GM19452 (cell line): Measurements from ENCODE around the gene CACNA1C.

Experiments
- ATAC-seq: cut with Tn5 transposase; IDR thresholded peaks from one replicate; pipeline ENCODE4 v1.9.1; 2021; ENCODE audit not compliant: unreplicated experiment

CACNA1C gene

DNA sequence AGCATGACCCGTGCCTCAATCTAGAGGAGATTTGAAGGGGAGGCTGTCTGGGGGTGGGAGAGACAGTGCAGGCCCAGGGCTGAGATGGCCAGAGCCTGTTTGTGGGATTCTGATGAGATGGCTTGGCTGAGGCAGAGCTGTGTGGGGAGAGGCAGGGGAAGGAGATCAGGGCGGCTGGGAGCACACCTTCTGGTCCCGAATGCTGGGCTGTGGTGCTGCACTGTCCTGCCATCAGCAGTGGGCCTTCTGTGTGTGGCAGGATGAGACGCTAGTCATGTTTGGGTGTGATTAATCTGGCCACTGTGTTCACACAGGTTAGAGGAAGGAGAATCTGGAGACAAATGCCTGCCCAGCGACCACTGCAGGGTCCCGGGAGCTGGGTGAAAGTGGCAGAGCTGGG, 300.9 kb downstream of the CACNA1C start:
- no peak for ATAC-seq

DNA sequence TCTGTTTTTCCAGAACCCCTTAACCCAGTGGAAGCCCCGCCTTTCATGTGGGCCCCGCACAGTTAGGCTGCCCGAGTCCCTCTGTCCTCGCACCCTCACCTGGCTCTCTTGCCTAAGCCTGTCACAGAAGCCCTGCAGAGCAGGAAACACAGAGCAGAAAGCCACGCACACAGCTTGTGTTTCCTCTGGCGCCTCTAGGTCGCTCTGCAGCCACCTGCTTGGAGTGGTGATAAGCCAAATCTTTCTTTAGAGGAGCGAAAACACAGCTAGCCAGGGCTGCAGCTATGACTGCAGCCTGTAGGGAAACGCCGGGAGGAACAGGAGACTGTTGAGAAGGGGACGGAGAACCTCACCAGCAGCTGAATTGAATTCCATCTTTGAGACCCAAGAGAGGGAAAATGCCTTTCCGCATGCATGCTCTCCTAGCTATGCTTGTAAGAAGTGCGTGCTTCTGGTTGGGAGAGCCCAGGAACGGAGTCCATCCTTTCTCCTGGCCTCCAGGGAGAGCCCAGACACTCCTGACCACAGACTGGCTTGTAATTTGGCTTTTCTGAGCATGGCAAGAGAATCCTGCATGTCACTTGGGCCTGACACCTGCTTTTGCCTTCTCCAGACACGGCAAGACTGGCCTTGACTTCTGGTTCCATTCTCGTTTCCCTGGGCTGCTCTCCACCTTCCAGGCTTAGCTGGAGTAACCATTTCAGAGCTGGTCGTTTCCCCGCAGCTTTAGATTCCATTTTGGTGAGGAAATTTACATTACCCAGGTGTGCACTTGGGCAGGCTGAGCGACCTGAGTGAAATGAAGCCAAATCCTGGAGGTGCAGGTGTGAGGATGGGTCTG, 301.6 kb downstream of the CACNA1C start:
- no peak for ATAC-seq

DNA sequence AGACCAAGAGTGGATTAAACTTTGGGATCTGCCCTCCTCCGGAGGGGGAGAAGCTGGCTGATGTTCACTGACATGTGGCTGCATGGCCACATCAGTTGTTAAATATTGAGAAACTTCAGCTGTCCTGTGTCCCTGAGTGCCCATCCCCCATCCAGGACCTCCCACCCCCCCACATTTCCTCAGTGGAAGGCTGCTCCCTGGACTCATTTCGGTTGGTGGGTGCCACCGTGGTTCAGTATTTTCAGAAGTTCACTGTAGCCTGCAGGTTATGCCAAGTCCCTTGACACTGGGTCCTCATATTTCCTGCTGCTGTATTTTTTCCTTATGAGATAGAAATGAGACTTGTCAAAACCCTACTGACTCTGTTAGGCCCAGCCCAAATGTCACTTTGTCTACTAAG, 302.4 kb downstream of the CACNA1C start:
- no peak for ATAC-seq

DNA sequence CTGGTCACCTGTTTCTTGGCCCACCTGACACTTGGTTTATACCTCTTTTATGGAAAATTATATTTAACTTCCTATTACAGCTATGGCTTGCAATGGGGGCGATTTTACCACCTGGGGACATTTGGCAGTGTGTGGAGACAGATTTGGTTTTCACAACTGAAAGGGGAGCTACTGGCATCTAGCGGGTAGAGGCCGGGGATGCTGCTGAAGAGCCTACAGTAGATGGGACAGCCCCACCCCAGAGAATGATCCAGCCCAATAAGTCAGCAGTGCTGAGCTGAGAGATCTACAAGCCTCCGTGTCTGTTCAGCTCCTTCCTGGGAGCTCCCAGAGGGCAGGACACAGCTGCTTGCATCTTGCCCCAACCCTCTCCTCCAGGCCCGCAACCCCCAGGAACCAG, 302.8 kb downstream of the CACNA1C start:
- ATAC-seq = no peak

DNA sequence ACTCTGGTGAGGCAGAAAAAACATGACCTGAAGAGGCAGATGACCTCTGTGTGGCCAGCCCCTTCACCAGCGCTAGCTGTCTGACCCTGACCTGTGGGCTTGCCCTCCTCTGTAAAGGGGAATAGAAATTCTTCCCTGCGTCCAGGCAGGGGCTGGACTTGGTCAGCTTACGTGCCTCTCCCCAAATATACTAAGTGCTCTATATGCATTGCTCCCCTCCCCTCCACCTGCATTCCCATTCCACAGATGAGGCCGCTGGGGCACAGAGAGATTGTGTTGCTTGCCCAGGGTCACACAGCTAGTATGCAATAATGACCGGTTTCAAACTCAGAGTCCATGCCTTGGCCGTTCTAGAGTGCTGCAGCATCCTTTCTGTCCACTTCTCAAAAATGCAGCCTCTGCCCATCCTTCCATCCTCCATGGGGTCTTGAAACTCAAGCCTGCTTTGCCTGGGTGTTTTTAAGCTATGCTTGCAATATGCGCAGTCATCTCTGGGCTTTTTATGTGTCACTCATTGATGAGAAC, 303.9 kb downstream of the CACNA1C start:
- ATAC-seq = no peak

DNA sequence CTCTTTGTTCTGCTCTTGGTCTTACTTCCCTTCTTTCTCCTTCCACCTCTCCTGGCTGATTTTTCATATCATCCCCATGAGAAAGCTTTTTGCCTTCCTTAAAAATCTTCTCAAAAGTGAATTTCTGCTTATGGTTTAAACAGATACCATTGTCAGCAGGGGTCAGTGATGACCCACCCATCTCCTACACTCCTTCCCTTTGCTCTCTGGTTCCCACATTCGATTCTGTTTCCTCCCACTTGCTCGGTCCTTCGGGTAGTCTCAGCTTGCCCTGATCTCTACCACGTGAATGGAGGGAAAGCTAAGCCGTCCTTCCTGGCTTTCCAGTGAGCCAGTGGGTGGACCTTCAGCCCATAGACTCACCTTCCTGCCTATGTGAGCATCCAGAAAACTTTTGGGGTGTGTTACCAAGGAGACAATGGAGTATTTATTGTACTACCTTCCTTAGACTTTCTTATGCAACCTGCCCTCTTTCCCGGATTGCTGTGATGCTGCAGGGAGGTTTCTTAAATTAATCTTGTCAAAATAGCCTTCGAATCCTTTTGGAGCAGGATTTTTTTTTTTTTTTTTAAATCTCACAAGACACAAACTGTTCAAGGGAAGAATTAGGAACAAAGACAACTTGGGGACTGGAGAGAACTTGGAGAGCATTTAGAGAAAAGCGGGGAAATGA, 306.3 kb downstream of the CACNA1C start:
- ATAC-seq = no peak

DNA sequence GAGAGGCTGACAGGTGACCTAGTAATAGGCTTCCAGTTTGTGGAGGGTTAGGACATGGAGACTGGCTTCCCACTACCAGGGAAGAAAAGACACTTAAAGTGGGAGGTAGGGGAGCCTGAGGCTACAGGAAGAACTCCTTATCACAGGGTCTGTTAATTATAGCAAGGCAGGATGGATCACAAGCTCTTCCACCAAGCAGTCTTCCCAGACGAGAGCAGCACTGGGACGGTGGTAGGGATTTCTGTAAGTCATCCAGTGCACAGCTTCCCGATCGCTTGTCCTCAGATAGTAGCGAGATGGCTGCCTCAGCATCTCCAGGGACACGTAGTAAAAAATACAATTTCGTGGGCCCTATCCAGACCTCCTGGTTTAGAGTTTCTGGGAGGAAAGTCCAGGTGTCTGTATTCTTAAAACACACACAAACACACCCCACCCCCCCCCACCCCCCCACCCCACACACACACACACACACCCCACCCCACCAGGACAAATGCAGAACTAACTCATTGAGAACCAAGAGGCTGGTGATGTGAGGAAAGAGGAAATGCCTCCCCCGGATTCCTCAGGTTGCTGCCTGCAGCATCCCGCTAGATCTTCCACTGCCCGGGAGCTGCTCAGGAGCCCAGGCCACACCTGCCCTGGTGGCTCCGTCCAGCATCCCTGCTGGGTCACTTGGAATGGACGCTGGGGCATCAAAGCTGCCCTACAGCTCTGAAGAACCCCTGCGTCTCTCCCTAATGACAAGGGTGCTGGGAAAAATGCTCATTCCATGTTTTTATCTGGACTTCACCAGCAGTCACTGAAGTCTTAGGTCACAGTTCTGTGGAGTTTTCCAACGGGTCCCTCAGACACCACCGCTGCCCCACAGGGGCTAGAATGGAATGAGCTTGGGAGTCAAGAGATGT, 307.2 kb downstream of the CACNA1C start:
- ATAC-seq = no peak

DNA sequence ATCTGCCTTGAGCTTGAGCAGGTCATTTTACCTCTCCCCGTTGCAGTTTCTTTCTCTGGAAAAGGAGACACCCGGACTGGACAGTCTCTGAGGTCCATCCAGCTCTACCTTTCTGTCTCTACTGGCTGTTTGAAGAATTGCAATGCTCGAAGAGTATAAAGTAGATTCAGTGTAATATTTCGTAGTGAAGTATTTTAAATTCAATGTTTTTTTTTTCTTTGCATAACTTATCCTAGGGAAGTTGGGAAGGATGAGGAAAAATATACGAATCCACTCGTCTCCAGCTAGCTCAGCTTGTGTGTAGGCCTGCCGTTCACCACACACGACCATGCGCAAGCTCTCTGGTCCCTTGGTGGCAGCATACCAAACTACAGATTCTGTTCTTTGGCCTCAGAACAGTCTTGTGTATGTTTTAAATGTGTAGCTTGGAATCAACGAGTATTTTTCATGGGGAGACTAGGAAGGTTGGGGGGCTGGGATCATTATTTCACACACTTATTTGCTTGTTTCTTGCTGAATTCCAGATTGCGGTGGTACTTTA, 307.9 kb downstream of the CACNA1C start:
- no peak for ATAC-seq

DNA sequence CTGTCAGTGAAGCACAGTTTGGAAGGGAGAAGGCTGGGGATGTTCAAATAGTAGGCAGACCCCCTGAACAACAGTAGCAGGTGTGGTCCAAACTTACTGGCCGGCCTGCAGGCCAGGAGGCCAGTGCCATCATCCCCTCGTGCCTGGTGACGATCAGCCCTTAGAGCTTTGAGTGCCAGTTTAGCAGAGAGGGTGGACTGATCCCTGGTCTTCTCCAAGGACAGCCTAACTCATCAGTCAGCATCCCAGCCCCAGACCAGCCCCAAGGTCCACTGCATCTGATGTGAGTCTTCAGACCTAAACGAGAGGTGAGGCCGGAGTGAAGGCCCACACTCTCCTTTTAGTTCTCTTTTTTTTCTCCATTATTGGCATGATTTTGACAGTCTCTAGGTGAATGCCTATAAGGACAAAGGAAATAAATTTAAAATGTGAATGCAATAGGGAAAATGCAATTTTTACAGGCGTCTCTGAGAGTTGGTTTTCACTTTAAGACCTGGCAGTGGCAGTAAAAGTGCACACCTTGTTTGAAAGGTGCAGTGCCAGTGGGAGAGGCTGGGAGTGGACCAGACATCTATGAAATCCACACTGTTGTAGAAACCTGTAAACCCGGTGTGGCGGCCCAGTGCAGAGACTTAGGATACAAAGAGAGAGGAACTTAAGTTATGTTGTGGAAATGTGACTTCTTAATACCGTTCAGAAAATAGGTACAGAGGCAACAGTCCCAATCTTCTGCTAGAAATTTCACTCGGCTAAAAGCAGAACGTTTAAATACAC, 311.2 kb downstream of the CACNA1C start:
- ATAC-seq = no peak

DNA sequence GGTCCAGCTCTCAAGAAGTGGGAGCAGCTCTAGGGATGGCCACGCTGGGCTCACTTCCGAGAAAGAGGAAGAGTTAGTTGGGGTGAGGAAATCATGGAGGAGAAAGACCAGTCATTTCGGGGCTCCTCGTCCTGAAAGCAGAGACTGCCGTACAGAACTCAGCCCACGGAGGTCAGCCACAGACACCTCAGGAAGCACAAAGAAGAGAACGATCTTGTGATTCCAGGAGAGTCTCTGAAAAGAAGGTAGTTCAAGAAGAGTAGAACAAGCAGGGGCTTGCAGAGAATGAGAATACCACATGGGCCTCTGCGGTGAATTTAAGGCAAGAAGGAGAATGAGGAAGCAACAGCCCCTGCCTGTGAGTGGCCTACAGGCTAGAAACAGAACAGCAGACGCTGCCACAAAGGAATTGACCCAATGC, 311.9 kb downstream of the CACNA1C start:
- no peak for ATAC-seq

DNA sequence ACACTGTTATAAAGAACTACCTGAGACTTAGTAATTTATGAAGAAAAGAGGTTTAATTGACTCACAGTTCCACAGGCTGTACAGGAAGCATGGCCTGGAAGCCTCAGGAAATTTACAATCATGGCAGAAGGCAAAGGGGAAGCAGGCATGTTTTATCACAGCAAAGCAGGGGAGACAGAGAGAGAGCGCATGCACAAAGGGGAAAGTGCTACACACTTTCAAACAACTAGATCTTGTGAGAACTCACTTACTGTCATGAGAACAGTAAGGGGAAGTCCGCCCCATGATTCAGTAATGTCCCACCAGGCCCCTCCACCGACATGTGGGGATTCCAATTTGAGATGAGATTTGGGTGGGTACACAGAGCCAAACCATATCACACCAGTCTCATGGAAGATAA, 313.9 kb downstream of the CACNA1C start:
- no peak for ATAC-seq

DNA sequence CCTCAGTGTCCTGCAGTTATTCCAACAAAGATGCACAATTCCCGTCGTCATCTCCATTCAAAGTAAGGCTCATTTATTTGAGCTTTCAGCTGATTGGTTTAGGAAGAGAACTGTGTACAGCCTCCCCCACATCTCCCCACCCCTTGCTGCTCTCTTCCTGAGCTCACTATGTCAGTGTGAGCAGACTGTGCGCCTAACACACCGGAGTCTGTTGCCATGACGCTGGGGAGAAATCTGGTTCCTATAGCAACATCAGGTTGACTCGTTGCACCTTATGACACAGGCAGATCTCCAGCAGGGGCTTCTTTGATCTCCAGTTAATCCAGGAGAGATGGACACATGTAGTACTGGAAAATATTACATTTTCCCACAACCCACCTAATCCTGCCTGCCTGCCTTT, 319.4 kb downstream of the CACNA1C start:
- ATAC-seq = no peak

DNA sequence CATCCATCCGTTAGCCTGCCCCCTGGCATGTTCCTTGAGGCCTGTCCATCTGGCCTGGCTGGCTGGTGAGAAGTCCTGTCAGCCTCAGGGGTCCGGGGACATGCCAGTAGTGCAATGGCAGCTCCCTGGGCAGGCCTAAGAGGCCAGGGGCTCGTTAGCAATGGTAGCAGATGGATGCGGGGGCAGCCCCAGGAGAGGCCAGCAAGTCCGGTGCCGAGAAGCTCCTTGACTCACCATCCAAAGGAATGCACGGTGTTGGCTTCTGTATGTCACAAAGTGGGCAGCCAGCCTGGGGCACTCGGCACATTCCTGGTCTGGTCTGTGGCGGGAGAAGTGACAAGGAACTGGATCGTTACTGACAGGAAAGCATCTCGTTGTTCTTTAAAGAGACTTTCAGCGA, 319.9 kb downstream of the CACNA1C start:
- no peak for ATAC-seq

DNA sequence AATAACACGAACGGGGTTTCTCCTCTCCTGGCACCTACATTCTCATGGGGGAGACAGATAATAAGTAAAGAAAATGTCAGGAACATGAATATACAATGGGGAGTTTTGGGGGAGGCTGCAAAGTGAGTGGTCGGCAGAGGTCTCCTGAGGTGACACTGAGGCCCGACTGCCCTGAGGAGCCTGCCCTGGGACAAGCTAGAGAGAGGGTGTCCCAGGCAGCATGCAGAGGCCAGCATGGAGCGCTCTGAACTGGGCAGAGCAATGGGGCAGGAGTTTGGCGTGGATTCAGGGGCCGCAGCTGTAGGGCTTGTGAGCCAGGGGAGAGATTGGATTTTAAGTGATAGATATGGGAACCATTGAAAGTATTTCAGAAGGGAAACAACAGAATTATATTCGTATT, 320.5 kb downstream of the CACNA1C start:
- ATAC-seq = no peak

DNA sequence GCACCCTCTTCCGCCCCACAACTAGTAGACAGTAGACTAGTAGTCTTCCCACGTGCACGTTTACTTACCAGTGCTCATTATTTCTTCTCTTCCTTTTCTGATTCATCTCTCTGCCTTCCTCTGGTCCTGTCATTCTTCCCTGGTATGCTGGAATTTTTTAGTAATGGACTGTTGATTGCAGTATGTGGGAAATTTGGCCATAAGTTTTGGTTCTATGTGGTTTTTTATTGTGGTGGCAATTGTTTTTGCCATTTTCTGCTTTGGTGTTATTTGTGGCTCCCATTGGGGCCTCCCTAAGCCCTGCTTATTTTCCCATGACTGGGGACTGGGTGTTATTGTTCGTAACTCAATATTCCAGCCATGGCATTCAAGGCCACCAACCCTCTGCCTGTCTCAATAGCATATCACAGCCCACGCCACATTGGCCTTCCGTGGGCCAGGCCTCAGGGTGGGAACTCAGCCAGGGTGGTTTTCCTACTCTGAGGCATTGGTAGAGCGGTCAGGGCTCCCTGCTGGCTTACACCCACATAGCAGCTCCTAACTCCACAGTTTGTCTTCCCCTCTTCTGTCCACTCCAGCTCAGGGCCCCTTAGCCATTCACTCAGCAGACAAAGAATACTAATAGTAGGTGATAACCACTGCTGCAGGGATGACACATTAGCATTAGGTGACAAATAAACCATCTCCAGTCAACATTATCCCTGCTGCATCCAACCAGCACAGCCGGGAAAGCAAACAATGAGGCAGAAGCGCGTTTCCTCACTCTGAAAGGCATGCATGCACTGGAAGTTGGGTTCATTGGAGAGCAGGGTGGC, 321.5 kb downstream of the CACNA1C start:
- ATAC-seq = no peak

DNA sequence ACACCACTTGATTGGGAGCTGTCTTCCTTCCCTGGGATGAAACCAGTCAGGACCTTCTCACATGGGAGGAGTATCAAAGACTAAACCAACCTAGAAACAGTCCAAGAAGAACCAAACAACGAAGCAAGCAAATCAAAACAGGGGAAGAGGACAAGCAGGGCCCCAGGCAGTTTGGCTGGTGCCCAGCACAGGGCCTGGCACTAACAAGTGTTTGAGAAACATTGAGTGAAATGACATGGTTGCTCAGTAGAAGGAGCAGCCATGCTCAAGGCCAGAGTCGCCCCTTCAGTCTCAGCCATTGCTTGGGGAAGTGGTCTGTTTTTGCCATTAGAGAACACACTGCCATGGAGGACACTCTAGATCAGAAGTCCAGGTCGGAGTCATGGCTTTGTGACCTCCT, 323.1 kb downstream of the CACNA1C start:
- no peak for ATAC-seq

DNA sequence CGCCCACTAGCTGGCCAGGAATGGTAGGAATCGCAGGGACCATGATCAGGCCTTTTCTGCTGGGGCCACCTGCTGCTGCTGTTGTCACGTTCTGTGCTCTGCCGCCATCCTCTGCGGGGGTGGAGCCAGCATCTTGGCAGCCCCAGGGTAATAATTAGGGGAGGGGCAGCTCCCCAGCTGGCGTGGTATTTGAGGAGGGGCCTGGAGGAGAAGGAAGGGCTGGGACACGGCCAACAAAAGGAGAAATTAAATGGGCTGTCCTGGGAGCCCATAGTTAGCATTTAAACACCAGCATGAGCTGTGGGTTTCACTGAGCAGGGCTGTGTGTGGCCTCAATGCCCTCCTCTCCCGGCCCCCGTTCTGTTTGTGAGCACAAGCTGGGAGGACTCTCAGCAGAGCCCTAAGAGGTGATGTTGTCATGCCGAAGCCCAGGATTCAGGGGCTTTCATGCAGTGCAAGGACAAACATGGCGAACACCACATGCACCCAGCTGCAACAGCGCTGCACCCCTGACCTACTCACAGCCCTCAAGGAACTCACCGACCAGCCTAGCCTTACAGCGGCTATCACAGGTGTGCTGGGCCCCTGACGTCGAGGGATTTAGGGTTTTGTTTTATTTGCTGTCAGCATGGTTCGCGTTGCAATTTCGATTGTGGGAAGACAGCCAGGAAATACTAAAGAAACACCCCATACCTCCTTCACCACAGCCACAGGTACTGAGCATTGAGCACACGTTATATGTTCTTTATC, 324.3 kb downstream of the CACNA1C start:
- ATAC-seq = no peak

DNA sequence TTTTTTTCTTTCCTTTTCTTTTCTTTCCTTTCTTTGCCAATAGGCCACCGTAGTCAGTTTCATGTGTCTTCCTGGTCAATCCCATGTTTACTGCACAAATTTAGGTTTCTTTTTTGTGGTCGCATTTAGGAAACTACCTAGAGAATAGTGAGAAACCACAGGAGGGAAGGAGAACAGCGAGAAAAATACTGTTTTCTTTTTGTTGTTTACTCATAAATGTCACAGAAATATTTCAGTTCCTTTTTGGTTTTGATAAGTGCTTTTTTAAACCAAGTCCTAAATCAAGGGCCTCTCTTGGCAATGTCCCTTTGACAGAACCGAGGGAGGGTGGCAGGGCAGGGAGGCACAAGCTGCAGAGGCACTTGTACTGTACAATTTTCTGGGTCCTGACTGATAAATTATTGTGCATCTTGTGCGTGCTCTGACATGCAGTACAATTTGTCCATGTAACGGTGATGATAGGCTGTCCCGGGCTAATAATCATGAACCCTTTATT, 326.1 kb downstream of the CACNA1C start:
- ATAC-seq = no peak

DNA sequence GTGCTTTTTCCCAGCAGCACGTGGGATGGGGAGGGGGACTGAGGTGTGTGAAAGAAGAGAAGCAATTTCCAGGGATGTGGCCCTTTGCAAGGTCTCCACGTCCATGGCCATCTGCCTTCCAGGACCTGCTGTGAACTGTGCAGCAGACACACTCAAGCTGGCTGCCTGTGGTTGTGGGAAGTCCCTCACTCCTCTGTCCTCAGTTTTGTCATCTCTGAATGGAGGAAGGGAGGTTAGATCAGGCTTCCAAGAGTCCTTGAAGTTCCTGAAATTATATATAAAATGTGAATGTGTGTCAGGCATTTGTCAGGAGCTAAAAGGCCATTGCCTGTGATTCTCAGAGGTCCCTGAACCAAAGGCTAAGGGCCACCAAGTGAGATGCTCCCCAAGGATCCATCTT, 328.2 kb downstream of the CACNA1C start:
- no peak for ATAC-seq
